Rectal smooth muscle tissue (tissue), 1 donor: Measurements from ENCODE around the gene NF2.

Source experiments
- H3K27ac ChIP-seq: one replicate; pipeline ENCODE4 v1.7.0; 2013; ENCODE audit warnings: low read depth, low read length, inconsistent platforms
- H3K27me3 ChIP-seq: one replicate; pipeline ENCODE4 v1.7.0; 2013; ENCODE audit warnings: low read length; ENCODE audit not compliant: control insufficient read depth, insufficient read depth
- H3K36me3 ChIP-seq: one replicate; pipeline ENCODE4 v1.7.0; 2013; ENCODE audit warnings: low read length; ENCODE audit not compliant: control insufficient read depth, insufficient read depth
- H3K4me1 ChIP-seq: one replicate; pipeline ENCODE4 v1.7.0; 2013; ENCODE audit warnings: low read length; ENCODE audit not compliant: control insufficient read depth, insufficient read depth
- H3K4me3 ChIP-seq: one replicate; pipeline ENCODE4 v1.7.0; 2013; ENCODE audit warnings: low read length
- H3K9ac ChIP-seq: one replicate; pipeline ENCODE4 v1.7.0; 2013; ENCODE audit warnings: low read length

Gene NF2

GRCh38 chr22:29626497-29627195 is 23.2 kb downstream of the NF2 start:
- Histone ChIP-seq H3K36me3 (no peaks in the 10 kb centered on the region), H3K4me1 (peaks cover 16% of the 10 kb centered on the region), H3K27ac (no peak overlapping the region), H3K9ac (no peak overlapping the region), H3K4me3 (no peak overlapping the region), H3K27me3 (no peaks in the 10 kb centered on the region)

GRCh38 chr22:29627196-29627535 is 23.7 kb downstream of the NF2 start:
- H3K27me3 ChIP-seq = no peaks in the 10 kb centered on the region
- H3K36me3 ChIP-seq = no peaks in the 10 kb centered on the region
- H3K9ac ChIP-seq = no peak overlapping the region
- H3K27ac ChIP-seq = no peak overlapping the region
- H3K4me3 ChIP-seq = no peak overlapping the region
- H3K4me1 ChIP-seq = peaks cover 16% of the 10 kb centered on the region

- Histone ChIP-seq H3K9ac (no peak overlapping the region), H3K36me3 (no peaks in the 10 kb centered on the region), H3K27me3 (no peaks in the 10 kb centered on the region), H3K4me1 (peaks cover 16% of the 10 kb centered on the region), H3K27ac (no peak overlapping the region), H3K4me3 (no peak overlapping the region)
Observed at GRCh38 chr22:29628996-29629902, 25.8 kb downstream of the NF2 start.

GRCh38 chr22:29629903-29630516 is 26.6 kb downstream of the NF2 start:
- H3K4me3 ChIP-seq = no peak overlapping the region
- peaks cover 16% of the 10 kb centered on the region for H3K4me1 ChIP-seq
- H3K9ac ChIP-seq = no peak overlapping the region
- H3K36me3 ChIP-seq = no peaks in the 10 kb centered on the region
- peak overlapping the region; percentile 16 for H3K27ac ChIP-seq
- H3K27me3 ChIP-seq = no peaks in the 10 kb centered on the region

GRCh38 chr22:29630987-29631386 is 27.6 kb downstream of the NF2 start:
- peaks cover 14% of the 10 kb centered on the region for H3K4me1 ChIP-seq
- no peaks in the 10 kb centered on the region for H3K36me3 ChIP-seq
- H3K27ac ChIP-seq = no peak overlapping the region
- H3K4me3 ChIP-seq = no peak overlapping the region
- no peaks in the 10 kb centered on the region for H3K27me3 ChIP-seq
- no peak overlapping the region for H3K9ac ChIP-seq

- H3K9ac ChIP-seq = no peak overlapping the region
- H3K4me1 ChIP-seq = peaks cover 14% of the 10 kb centered on the region
- H3K36me3 ChIP-seq = no peaks in the 10 kb centered on the region
- H3K27me3 ChIP-seq = no peaks in the 10 kb centered on the region
- H3K4me3 ChIP-seq = no peak overlapping the region
- H3K27ac ChIP-seq = no peak overlapping the region
Observed at GRCh38 chr22:29631725-29632124, 28.3 kb downstream of the NF2 start.

GRCh38 chr22:29632672-29633071 is 29.2 kb downstream of the NF2 start:
- Histone ChIP-seq H3K27me3 (no peaks in the 10 kb centered on the region), H3K27ac (no peak overlapping the region), H3K4me3 (no peak overlapping the region), H3K9ac (no peak overlapping the region), H3K36me3 (no peaks in the 10 kb centered on the region), H3K4me1 (peaks cover 14% of the 10 kb centered on the region)

GRCh38 chr22:29633514-29634312 is 30.3 kb downstream of the NF2 start:
- peaks cover 14% of the 10 kb centered on the region for H3K4me1 ChIP-seq
- no peaks in the 10 kb centered on the region for H3K36me3 ChIP-seq
- H3K27me3 ChIP-seq = no peaks in the 10 kb centered on the region
- H3K27ac ChIP-seq = no peak overlapping the region
- no peak overlapping the region for H3K9ac ChIP-seq
- no peak overlapping the region for H3K4me3 ChIP-seq

- no peak overlapping the region for H3K4me3 ChIP-seq
- H3K4me1 ChIP-seq = peaks cover 8% of the 10 kb centered on the region
- H3K9ac ChIP-seq = no peak overlapping the region
- H3K36me3 ChIP-seq = no peaks in the 10 kb centered on the region
- no peak overlapping the region for H3K27ac ChIP-seq
- no peaks in the 10 kb centered on the region for H3K27me3 ChIP-seq
Observed at GRCh38 chr22:29634847-29635246, 31.4 kb downstream of the NF2 start.

GRCh38 chr22:29635734-29636357 is 32.4 kb downstream of the NF2 start:
- Histone ChIP-seq H3K27me3 (no peaks in the 10 kb centered on the region), H3K4me1 (peaks cover under 1% of the 10 kb centered on the region), H3K9ac (no peak overlapping the region), H3K27ac (no peak overlapping the region), H3K4me3 (no peak overlapping the region), H3K36me3 (no peaks in the 10 kb centered on the region)

GRCh38 chr22:29636751-29637150 is 33.3 kb downstream of the NF2 start:
- Histone ChIP-seq H3K36me3 (no peaks in the 10 kb centered on the region), H3K4me3 (no peak overlapping the region), H3K4me1 (no peaks in the 10 kb centered on the region), H3K27ac (no peak overlapping the region), H3K27me3 (no peaks in the 10 kb centered on the region), H3K9ac (no peak overlapping the region)

GRCh38 chr22:29637181-29637580 is 33.7 kb downstream of the NF2 start:
- no peaks in the 10 kb centered on the region for H3K36me3 ChIP-seq
- no peaks in the 10 kb centered on the region for H3K4me1 ChIP-seq
- H3K27me3 ChIP-seq = no peaks in the 10 kb centered on the region
- no peak overlapping the region for H3K9ac ChIP-seq
- no peak overlapping the region for H3K4me3 ChIP-seq
- H3K27ac ChIP-seq = no peak overlapping the region
